Prostate gland (tissue), 2 donors: ENCODE results near the gene JADE1. TPM values are rescaled to one million over a fixed set of nuclear protein-coding genes. Genes with fewer than 3 reads are reported as not detected.

ENCODE experiments used
- DNase-seq: peaks from one replicate; pipeline ENCODE4 v3.0.0-alpha.2; 2019; ENCODE audit warnings: low spot score
- H3K27ac ChIP-seq, 2 donors: fragments of 200-600 bp; sonication (generic); 2 replicates each; pipeline ENCODE4 v1.5.1; 2017 to 2019
- H3K27me3 ChIP-seq: fragments of 200-600 bp; sonication (generic); replicated peaks from 2 replicates; pipeline ENCODE4 v1.5.1; 2019; ENCODE audit not compliant: insufficient read depth
- H3K36me3 ChIP-seq, 2 donors: fragments of 200-600 bp; sonication (generic); 1 replicate in 1 of 2; 2 replicates in 1 of 2; pipeline versions ENCODE4 v1.5.1 to v1.8.1; 2017 to 2019
- H3K4me1 ChIP-seq: fragments of 200-600 bp; sonication (generic); replicated peaks from 2 replicates; pipeline ENCODE4 v1.5.1; 2019
- H3K4me3 ChIP-seq, 2 donors: fragments of 200-600 bp; sonication (generic); 2 replicates each; pipeline ENCODE4 v1.5.1; 2017 to 2019
- H3K9me3 ChIP-seq: fragments of 200-600 bp; sonication (generic); 2 replicates; pipeline ENCODE4 v1.5.1; 2017
- CTCF ChIP-seq, 4 experiments: fragments of 200-600 bp in 2 of 4; fragments of 450-650 bp in 2 of 4; sonication (generic) in 2 of 4; IDR thresholded peaks; 1 replicate in 3 of 4; 2 replicates in 1 of 4; pipeline ENCODE4 v1.5.1; 2016 to 2019; ENCODE audit warnings: antibody characterized with exemption in 4 of 4, mild to moderate bottlenecking in 2 of 4, moderate library complexity in 2 of 4
- POLR2A ChIP-seq: fragments of 450-650 bp; IDR thresholded peaks from one replicate; pipeline ENCODE4 v1.6.1; 2016; ENCODE audit warnings: antibody characterized with exemption, mild to moderate bottlenecking
- POLR2AphosphoS5 ChIP-seq: sonication (generic); formaldehyde crosslinking; IDR thresholded peaks from one replicate; pipeline ENCODE4 v1.6.1; 2017; ENCODE audit warnings: antibody characterized with exemption
- WGBS: methylation state at CpG from one replicate; pipeline ENCODE4 v1.1.5; 2018; 5-methylcytosine and 5-hydroxymethylcytosine counted together
- intact Hi-C: fragments of 100-400 bp; cut with DNase I; formaldehyde crosslinking; loops from one replicate; pipeline ENCODE4 v1.14.2; 2022
- total RNA-seq, 2 donors: library from RNA; depleted of rRNA; stranded (reverse); fragments of >200 nt; gene quantifications; one replicate each; pipeline ENCODE4 v1.1.0, GENCODE V29; 2016

JADE1 gene
- total RNA-seq, 2 donors from 2014 or later, result 31.6 to 33.9 TPM

GRCh38 chr4:128861856-128862518 lies 52.5 kb downstream of the JADE1 start:
- peaks cover 7% of the 10 kb centered on the region in 2 donors for H3K36me3 ChIP-seq
- H3K9me3 ChIP-seq, result no peaks in the 10 kb centered on the region
- DNase-seq, result no peak
- no peak overlapping the region for H3K4me3 ChIP-seq
- TF ChIP-seq CTCF (IDR thresholded peaks at IDR 0.05) (no peak), POLR2AphosphoS5 (no peak), POLR2A (no peak)
- 90% methylated on average over 13 of the region's 13 CpGs for WGBS
- H3K4me1 ChIP-seq, result no peaks in the 10 kb centered on the region
- H3K27ac ChIP-seq, result no peak overlapping the region
- no peaks in the 10 kb centered on the region for H3K27me3 ChIP-seq
- intact Hi-C loops, result loop anchor here (2.0 to 10.0 kb wide), 5 partner anchors 53 to 671 kb away; partner anchors contain the start of gene JADE1

GRCh38 chr4:128862608-128863311 lies 53.3 kb downstream of the JADE1 start:
- no peak for DNase-seq
- H3K36me3 ChIP-seq, result peaks cover 1 to 7% of the 10 kb centered on the region in 2 donors
- no peak overlapping the region for H3K27ac ChIP-seq
- no peak for TF ChIP-seq POLR2A
- TF ChIP-seq POLR2AphosphoS5, result no peak
- TF ChIP-seq CTCF (IDR thresholded peaks at IDR 0.05), result no peak
- WGBS, result 81% methylated on average over 14 of the region's 14 CpGs
- intact Hi-C loops, result loop anchor here (2.0 to 10.0 kb wide), 5 partner anchors 54 to 672 kb away; partner anchors contain the start of gene JADE1
- no peaks in the 10 kb centered on the region for H3K27me3 ChIP-seq
- no peaks in the 10 kb centered on the region for H3K9me3 ChIP-seq
- no peak overlapping the region for H3K4me3 ChIP-seq
- no peaks in the 10 kb centered on the region for H3K4me1 ChIP-seq

GRCh38 chr4:128863312-128864075 lies 54.0 kb downstream of the JADE1 start:
- no peak overlapping the region for H3K27ac ChIP-seq
- H3K4me1 ChIP-seq, result no peaks in the 10 kb centered on the region
- WGBS, result 44% methylated on average over 10 of the region's 10 CpGs
- no peaks in the 10 kb centered on the region for H3K27me3 ChIP-seq
- intact Hi-C loops, result loop anchor here (2.0 to 10.0 kb wide), 5 partner anchors 55 to 673 kb away; partner anchors contain the start of gene JADE1
- DNase-seq, result peak; percentile 65
- TF ChIP-seq CTCF (IDR thresholded peaks at IDR 0.05) (peak; percentile 82 to 99 (median 86)), POLR2A (no peak), POLR2AphosphoS5 (peak; percentile 60)
- no peaks in the 10 kb centered on the region for H3K9me3 ChIP-seq
- H3K36me3 ChIP-seq, result peaks cover 0 to 7% of the 10 kb centered on the region in 2 donors
- H3K4me3 ChIP-seq, result no peak overlapping the region

GRCh38 chr4:128865132-128865531 lies 55.6 kb downstream of the JADE1 start:
- DNase-seq, result no peak
- Histone ChIP-seq H3K9me3 (no peaks in the 10 kb centered on the region), H3K36me3 (peaks cover 0 to 7% of the 10 kb centered on the region in 2 donors), H3K27me3 (no peaks in the 10 kb centered on the region), H3K4me3 (no peak overlapping the region), H3K4me1 (no peaks in the 10 kb centered on the region), H3K27ac (no peak overlapping the region)
- 94% methylated on average over 2 of the region's 2 CpGs for WGBS
- intact Hi-C loops, result loop anchor here (10.0 kb wide), 1 partner anchor 480 kb away; no protein-coding TSS in a partner anchor
- no peak for TF ChIP-seq POLR2AphosphoS5
- no peak for TF ChIP-seq POLR2A
- TF ChIP-seq CTCF (IDR thresholded peaks at IDR 0.05), result no peak
